Measurements from ENCODE around the gene STX2.

DNA sequence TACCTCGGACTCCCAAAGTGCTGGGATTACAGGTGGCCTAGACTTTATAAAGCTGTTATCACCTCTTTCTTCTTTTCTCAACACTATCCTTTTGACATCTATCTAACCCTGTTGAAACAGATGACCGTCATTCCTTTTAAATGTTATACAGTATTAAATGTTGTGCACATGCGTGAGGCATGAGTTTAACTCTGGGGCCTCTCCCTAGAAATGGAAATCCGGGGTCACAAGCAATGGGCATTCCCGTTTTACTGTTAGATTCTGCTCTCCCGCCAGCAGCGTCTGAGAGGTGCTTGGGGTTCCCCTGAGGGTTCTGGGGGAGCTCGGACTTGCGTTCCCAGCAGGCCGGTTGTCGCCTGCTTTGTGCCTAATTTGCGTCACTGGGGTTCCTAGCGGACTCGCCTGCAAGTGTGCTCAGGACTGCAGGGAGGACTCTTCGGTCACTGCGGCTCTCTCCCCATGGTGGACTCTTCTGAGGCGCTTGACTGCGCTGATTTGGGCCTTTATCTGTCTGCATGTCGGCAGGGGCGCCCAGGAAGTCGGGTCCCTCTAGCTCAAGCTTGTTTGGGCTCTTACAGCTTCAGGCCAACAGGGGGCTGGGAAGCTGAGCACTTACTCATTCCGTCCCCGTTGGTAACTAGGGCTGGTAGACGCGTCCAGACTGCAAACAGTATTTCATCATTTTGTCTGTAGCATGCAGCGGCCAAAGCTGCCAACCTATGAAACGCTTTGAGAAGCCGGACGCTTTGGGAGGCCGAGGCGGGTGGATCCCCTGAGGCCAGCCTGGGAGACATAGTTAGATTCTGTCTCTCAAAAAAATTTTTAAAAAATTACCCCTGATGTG, 31.6 kb upstream of the STX2 start:
- TF ChIP-seq POLR2A (IDR thresholded peaks at IDR 0.05; ENCODE audit: low read depth, low read length) (peak; percentile 64), POLR2AphosphoS5 (IDR thresholded peaks at IDR 0.05; ENCODE audit: low read depth, low read length) (peak; percentile 68; the same call in 1 of the 2 replicates), TAF1 (IDR thresholded peaks at IDR 0.05; ENCODE audit: borderline replicate concordance, low read depth, low read length) (no peak)
